Stimulated activated CD8-positive, alpha-beta memory T cell treated with anti-CD3 and anti-CD28 coated beads, Interleukin-15, amount 100 ng/mL, for 48 hours (primary cell): Measurements from ENCODE around the gene USP17L28.
A peak's percentile ranks its signal among the peaks of the same experiment; 100 is the strongest.
"Not testable (repeated sequence)": the region's sequence is repeated elsewhere in the genome, so short reads cannot be mapped to it uniquely, and the experiment has no call there.

Experiments
- DNase-seq, 2 donors: peaks; one replicate each; pipeline ENCODE4 v3.0.0-alpha.2; 2020; ENCODE audit warnings: low read depth in 2 of 2

Gene USP17L28

GRCh38 chr4:9348593-9348992, at the start of gene USP17L28:
Gene USP17L28, plus strand, starts transcription at chr4:9348893. Its CDS starts 0 bp downstream, at chr4:9348893.
- DNase-seq: not testable (repeated sequence)

- DNase-seq: not testable (repeated sequence)
Observed at GRCh38 chr4:9324191-9324590, 24.5 kb upstream of the USP17L28 start.

- DNase-seq: not testable (repeated sequence)
Observed at GRCh38 chr4:9324865-9325264, 23.8 kb upstream of the USP17L28 start, which contains the start of gene USP17L24. Gene USP17L24, plus strand, starts transcription at chr4:9325165. Its CDS starts 0 bp downstream, at chr4:9325165.

GRCh38 chr4:9329611-9330010, 19.1 kb upstream of the USP17L28 start, which contains the start of gene USP17L25:
Gene USP17L25, plus strand, starts transcription at chr4:9329911. Its CDS starts 0 bp downstream, at chr4:9329911.
- not testable (repeated sequence) for DNase-seq

- not testable (repeated sequence) for DNase-seq
Observed at GRCh38 chr4:9334358-9334757, 14.3 kb upstream of the USP17L28 start, which contains the start of gene USP17L26. Gene USP17L26, plus strand, starts transcription at chr4:9334658. Its CDS starts 0 bp downstream, at chr4:9334658.

- not testable (repeated sequence) for DNase-seq
Observed at GRCh38 chr4:9339103-9339502, 9.6 kb upstream of the USP17L28 start, which contains the start of gene USP17L5. Gene USP17L5, plus strand, starts transcription at chr4:9339403. Its CDS starts 0 bp downstream, at chr4:9339403.

GRCh38 chr4:9343848-9344247, 4.8 kb upstream of the USP17L28 start, which contains the start of gene USP17L27:
Gene USP17L27, plus strand, starts transcription at chr4:9344148. Its CDS starts 0 bp downstream, at chr4:9344148.
- not testable (repeated sequence) for DNase-seq

GRCh38 chr4:9350866-9351265, 2.2 kb downstream of the USP17L28 start:
- DNase-seq: not testable (repeated sequence)

GRCh38 chr4:9353338-9353737, 4.6 kb downstream of the USP17L28 start, which contains the start of gene USP17L29:
Gene USP17L29, plus strand, starts transcription at chr4:9353638. Its CDS starts 0 bp downstream, at chr4:9353638.
- DNase-seq: not testable (repeated sequence)

GRCh38 chr4:9362829-9363228, 14.1 kb downstream of the USP17L28 start, which contains the start of gene USP17L30:
Gene USP17L30, plus strand, starts transcription at chr4:9363129. Its CDS starts 0 bp downstream, at chr4:9363129.
- not testable (repeated sequence) for DNase-seq

- not testable (repeated sequence) for DNase-seq
Observed at GRCh38 chr4:9379881-9380280, 31.2 kb downstream of the USP17L28 start.

GRCh38 chr4:9381012-9381534, 32.4 kb downstream of the USP17L28 start:
- peak in 1 of 2 donors; percentile 38 for DNase-seq

GRCh38 chr4:9384126-9384525, 35.4 kb downstream of the USP17L28 start:
- no peak for DNase-seq

- DNase-seq: not testable (repeated sequence)
Observed at GRCh38 chr4:9389001-9389400, 40.3 kb downstream of the USP17L28 start.
